GM19397 (cell line): ENCODE measurements around the gene RABGAP1L.

Experiments
- ATAC-seq: cut with Tn5 transposase; IDR thresholded peaks from one replicate; pipeline ENCODE4 v1.9.1; 2021; ENCODE audit warnings: mild to moderate bottlenecking, moderate library complexity; ENCODE audit not compliant: unreplicated experiment

RABGAP1L gene

DNA sequence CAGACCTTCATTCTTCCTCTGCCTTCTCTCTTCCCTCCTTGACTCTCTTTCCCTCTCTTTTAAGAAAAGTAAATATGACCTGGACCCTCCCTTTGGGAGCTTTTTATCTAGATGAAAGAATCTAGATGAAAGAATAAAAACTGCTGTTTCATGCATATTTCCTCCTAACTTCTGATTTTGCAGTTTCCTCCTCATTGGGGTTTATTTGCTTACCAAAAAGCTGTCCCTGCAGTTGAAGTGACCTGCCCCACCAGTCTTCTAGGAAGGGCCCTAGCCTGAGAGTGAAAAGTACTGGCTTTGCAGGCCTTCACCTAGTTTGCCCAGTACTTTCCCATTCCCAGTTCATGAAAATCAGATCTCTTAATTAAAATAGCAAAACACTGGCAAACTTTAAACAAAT, 812.1 kb downstream of the RABGAP1L start:
- ATAC-seq, result no peak

DNA sequence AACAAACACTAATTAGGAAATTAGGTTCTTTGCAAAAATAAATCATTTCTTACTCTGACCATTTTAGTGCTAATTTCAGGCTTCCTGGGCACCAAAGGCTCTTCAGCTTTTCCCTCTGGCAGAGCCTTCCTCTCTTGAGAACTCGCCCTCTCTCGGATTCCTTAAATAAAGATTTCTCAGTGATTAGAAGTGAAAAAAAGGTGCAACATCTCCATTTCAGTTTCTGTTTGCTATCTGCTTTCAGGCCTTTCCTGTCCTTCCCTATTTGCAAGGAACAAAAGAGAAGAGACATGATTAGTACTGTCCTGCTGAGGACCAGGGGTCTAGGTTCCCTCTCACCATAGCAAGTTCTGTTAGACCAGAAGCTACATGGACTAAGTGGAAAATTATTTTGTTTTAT, 812.6 kb downstream of the RABGAP1L start:
- ATAC-seq, result no peak

DNA sequence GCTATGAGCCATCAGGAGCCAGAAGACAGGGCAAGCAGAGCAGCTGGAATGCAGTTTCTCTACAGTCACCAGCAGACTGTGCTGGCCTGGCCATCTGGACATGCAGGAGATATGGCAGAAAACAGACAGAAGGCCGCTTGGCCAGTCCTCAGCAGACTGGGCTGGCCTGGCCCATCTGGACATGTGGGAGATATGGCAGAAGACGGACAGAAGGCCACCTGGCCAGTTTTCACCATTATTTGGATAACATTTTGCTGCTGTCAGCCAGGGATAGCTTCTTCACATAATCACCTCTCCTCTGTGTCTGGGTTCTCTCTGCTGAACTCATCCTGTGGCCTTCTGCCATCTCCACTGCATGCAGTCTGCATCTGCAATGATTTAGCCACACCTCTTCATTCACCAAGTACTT, 815.4 kb downstream of the RABGAP1L start:
- no peak for ATAC-seq

DNA sequence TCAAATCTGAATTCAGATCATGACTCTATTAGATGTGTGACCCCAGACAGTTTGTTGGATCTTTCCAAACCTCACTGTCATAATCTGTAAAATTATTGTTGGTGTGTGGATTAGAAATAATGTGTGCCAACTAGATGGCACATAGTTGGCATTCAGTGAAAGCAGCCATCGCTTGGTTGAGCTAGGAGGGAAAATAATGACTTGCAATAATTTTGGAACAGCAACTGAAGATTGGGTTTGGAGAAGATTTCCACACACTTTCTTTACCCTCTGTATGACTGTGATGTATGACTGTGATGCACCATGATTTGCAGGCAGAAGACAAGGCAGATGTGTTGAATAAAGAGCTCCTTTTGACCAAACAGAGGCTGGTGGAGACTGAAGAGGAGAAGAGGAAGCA, 816.4 kb downstream of the RABGAP1L start:
- ATAC-seq, result no peak

DNA sequence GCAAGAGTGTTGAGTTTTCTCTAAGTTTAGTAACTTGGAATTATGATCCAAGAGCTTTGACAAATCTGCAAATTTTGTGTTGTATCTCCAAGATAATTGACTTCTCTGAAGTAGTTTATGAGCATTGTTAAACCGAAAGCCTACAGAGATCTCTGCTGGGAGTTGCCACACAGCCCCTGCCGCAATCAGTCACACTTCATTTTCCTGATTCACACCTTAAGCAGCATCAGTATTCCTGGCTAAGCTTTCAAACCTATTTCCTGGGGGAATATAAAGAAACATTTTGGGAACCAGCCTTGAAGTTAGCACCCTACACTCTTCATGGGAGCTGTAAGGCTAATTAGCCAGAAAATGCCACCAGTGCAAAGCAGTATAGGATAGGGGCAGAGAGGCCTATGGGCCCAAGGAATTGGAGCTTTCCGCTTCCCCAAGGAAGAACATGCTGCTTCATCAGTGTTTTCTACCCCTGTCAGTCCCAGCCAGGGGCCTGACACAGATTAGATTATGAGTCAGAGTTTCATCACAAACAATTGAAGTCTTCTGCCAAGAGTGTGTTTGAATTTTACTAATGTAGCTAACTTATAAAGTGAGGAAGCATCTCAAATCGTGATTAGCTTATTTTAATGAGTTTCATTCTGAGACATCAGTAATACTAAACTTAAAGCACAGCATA, 817.3 kb downstream of the RABGAP1L start:
- no peak for ATAC-seq

DNA sequence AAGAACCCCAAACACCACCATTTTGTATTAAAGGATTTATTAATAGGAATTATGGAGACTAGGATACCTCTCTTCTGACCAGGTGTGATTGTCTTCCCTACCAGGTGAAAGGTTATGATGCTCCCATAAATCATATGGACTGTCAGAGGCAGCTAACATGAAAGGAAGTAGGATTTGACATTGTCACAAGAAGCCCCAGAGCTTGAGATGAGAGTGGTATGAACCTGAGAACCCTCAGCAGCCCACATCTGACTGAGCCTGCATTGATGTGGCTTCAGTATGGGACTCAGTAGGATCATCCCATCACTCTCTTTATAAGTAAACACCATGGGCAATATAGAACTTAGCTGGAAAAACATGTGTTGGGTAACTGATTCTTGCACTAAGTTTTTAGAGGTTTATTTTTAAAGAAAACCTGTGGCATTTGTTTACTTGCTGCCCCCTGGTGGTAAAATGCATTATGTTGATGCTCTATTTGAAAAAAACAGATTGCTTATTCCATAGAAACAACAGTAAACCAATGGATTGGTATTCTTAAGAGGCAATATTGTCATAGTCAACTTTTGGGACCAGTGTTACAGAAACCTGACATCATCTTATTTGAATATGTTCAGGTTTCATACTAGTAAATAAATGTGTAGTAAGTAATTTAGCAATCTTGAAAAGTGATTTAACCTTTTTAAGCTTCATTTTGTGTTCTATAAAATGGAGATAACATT, 823.8 kb downstream of the RABGAP1L start:
- ATAC-seq, result no peak

DNA sequence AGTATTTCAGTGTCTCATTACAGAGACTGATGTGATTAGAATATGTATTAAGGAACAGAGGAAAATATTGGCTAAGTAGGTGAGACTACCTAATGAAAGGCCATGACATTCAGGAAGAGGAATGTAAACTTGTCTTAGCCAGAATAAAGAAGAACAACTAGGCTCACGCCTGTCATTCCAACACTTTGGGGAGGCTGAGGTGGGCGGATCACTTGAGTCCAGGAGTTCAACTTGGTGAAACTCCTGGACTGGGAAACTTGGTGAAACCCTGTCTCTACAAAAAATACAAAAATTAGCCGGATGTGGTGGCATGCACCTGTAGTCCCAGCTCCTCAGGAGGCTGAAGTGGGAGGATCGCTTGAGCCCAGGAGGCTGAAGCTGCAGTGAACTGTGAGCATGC, 825.6 kb downstream of the RABGAP1L start:
- no peak for ATAC-seq

DNA sequence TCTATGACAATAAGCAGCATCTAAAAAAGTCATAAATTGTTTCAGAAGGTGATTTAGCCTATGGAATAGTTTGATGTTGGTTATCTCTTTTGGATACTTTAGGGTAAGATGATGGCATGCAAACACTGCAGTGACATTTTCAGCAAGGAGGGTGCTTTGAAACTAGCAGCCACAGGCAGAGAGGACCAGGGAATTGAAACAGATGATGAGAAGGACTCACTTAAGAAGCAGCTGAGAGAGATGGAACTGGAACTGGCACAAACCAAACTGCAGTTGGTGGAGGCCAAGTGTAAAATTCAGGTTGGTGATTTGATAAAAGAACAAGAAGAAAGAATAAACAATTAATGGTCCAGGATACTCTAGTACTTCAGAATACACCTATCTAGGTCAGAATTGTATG, 829.2 kb downstream of the RABGAP1L start:
- ATAC-seq, result no peak

DNA sequence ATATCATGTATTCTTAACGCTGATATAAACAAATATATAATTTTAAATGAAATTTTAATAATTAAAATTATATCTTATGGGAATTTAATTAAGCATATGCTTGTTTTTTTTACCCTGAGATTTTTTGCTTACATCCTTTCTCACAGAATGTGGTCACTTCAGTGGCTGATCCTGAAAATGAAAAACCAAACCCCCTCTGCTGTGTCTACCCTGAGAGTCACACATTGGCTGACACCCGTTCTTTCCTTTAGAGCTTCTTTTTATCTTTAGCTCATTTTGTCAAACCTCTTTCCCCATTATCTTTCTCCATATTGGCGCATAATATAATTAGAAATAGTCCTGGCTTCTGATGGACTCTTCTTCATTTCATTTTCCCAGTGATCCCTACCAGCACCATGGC, 829.7 kb downstream of the RABGAP1L start:
- ATAC-seq, result no peak

DNA sequence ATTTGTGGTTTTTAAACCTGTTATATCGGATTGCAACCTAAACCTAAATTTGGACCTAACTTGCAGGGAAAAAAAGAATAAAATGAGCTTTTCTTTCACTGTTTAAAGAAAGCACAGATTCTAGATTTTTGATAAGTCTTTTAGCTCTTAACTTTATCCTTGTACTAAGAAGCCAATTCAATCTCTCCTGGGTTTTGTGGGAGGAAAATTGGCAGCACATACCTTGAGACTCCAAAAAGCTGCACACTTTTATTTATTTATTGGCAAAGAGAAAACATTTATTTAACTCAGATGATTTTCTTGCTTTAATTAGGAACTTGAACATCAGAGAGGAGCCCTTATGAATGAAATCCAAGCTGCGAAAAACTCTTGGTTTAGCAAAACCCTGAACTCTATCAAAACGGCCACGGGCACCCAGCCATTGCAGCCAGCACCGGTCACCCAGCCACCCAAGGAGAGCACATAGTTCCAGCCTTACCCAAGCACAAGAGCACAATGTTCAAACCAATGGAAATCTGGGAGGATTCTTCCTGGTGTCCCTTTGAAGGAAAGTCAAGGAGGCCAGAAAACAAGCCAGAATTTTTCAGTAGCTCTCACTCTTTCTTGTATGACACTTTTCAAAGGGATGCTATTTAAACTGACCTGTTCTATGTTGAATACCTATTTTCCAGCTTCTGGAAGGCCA, 830.4 kb downstream of the RABGAP1L start:
- ATAC-seq, result no peak

DNA sequence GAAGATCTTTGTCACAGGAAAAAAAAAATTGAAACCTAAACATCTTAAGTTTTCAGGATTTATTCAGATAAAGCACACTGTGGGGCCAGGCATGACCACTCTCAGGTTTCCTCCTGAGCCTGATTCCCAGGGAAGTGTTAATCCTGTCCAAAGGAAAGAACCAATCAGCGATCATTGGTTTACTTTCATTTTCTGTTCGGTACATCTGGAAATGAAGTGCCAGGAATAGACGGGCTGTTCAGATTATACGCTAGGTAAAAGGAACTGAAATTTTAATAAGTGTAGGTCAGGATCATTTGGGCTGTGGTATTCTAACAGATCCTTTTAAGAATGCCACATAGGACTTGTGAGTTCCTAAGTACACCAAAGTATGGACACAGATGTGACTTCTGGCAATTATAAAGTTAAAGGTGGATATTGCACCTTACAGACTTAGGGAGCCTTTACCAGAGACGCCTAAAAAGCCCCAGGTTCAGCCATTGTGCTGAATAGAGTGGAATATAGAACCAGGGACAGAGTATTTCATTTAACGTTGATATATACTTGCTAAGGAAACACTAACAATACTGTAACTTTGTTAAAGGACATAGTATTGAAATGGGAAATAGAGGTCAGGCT, 831.2 kb downstream of the RABGAP1L start:
- ATAC-seq, result no peak

DNA sequence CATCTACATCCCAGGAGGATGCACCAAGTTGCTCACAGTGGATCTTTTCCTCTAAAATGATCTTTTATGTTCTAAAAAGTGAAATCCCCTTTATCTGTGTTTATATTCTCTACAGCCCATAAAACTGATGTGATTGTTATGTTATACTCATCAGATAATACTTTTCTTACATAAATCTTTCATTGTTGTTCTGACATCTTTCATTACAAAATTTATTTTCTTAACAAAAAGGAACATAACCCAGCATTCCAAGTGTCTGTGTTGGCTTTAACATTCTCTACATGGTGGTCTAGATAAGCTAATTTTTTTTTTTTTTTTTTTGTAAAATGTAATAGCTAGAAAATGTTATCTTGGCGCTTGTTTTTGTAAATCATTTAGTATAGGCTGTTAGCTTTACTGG, 832.2 kb downstream of the RABGAP1L start:
- no peak for ATAC-seq

DNA sequence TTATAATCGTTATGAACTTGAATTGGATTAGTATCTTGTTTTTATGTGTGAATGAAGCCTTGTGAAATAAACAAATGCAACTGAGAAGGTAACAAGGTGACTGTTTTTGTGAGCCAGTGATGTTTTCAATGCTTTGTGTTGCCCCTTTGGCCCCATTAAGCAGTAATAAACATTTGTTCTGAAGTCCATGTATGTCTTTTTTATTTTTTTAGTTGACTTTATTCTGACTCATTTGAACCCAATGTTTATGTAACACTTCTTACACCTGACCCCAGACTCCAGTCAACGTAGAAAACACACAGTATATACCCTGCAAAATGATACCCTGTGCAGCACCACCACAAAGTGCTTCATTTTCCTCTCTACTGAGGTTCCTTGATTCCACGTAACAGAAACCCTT, 835.8 kb downstream of the RABGAP1L start:
- ATAC-seq, result no peak

DNA sequence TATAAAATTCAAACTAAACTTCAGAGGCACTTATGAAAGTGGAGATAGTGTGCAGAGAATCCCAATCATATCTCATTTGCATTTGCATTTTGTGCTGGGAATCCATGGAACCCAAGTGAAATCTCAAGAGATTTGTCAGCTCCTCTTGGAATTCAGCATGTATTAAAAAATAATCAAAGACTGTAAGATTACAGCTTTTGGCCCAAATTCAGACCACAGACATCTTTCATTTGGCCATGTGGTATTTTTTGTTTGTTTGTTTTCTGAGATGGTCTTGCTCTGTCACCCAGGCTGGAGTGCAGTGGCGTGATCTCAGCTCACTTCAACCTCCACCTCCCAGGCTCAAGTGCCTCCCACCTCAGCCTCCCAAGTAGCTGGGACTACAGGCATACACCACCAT, 836.6 kb downstream of the RABGAP1L start:
- ATAC-seq, result no peak

DNA sequence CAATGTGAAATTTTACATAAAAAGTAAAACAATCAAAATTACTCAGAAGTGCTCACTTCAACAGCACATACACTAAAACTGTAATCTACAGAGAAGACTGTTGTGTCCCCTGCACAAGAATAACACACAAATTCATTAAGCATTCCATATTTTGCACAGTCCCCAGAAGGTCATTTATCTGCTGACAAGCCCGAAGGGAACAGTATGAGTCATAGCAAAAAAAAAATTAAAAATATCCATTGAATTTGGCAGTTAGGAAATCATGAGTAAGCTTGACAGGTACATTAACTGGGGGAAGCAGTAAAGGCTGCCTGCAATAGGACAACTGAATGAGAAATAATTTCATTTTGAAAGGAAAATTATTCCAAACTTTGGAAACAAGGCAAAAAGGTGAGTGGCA, 837.2 kb downstream of the RABGAP1L start:
- no peak for ATAC-seq

DNA sequence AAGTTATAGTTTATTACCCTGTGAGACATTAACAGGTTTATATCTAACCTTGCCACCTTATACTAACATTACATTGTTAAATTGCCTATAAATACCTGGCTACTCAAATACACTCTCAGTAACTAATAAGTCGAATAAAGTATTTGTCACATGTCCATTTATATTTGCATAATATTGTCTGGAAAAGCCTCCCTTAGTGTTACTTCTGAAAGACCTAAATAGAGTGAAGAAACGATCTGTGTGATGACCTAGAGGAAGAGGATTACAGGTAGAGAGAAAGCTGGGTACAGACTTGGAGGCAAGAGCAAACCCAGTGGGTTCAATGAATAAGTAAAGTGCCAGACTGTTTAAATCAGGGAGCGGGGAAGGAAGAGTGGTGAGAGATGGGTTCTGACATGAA, 837.7 kb downstream of the RABGAP1L start:
- no peak for ATAC-seq

DNA sequence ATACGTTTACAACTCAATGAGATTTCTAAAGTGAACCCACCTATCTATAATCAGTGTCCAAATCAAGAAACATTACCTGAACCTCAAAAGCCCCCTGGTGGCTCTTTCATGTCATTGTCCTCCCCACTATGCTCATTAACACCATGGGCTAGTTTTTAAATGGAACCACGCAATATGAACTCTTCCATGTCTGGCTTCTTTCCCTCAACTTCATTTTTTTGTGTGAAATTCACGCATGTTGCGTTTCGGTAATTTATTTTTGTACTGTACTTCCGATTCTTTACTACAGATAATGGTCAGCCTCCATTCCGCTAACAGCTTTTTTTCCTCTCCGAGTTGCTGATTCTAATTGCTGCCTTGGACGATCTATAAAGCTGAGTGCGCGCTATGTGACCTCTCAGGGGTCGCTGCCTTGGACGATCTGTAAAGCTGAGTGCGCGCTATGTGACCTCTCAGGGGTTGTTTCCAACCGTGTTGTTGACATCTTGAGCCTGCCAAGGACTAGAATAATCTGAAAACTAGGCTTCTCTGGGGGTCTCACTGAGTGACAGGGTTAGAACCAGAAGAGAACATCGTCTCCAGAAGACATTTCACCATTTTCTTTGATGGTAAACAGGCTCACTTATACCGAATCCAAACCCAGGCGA, 839.4 kb downstream of the RABGAP1L start:
- peak; percentile 0 for ATAC-seq

DNA sequence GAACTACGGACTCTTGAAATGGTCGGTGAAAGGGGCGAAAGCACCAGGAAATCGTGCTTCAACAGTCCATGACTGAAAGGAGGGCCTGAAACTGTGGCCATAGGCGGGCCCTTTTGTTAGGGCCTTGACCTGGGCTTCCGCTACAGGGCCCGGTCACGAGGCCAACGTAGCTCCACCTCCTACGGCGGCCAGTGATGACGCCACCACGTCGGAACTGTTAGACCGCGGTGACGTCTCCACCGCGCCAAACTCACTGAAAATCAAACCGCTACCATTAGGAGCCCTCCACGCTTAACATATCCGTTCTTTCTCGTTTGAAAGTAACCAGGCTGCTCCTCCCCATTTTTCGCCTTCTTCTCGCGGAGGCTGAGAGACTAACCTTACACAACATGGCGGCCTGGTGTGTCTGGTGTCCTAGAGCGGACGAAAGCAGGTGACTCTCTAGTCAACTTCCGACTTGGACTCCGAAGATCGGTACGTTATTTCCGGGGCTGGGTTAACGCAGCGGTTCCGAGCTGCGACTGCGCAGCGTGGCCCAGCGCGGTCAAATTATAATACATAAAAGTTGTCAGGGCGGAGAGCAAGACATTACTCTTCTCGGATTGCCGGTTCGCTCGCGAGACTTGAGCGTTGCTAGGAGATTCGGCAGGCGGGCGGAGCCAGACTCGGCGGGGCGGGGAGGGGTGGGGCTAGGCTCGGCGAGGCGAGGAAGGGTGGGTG, 840.1 kb downstream of the RABGAP1L start:
- ATAC-seq, result peak; percentile 80

DNA sequence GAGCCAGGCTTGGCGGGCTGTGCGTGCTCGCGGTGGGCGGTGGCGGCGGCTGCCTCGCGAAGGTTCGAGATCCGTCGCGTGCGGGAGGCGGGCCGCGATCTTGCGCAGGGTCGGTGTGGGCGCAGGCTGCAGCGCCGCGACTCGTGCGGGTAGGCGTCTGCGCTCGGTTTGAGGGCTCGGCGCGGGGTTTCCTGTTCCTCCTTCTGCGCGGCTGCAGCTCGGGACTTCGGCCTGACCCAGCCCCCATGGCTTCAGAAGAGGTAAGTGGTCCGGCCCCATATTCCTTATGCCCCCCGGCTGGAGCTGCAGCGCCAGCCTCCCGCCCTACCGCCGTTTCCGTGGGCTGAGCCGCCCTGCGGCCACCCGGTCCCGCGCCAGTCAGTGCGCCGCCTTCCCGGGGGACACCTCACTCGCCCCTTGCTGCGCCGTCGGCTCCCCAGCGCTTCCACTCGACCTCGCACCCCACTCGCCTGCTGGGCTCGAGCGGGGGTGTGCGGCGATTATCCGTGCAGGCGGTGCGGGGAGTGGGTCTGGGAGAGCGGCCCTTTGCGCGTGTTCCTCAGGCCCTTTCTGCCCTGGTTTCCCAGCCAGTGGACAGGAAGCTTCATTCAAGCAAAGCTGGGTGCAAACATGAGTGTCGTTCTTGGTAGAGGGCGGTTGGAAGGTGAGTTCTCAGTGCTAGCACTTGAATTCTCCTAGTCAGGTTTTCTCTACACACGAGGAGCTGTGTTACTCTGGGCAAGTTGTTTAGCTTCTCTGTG, 840.8 kb downstream of the RABGAP1L start, which contains the start of gene CACYBP:
Gene CACYBP (plus strand): TSS at position 12 of the 761 bp plus-strand sequence. CDS start 234 bp downstream, at position 246.
- ATAC-seq, result no peak
